ENCODE results near the gene ZNF25.
"Not testable (repeated sequence)": the region's sequence is repeated elsewhere in the genome, so short reads cannot be mapped to it uniquely, and the experiment has no call there.

ZNF25 gene

DNA sequence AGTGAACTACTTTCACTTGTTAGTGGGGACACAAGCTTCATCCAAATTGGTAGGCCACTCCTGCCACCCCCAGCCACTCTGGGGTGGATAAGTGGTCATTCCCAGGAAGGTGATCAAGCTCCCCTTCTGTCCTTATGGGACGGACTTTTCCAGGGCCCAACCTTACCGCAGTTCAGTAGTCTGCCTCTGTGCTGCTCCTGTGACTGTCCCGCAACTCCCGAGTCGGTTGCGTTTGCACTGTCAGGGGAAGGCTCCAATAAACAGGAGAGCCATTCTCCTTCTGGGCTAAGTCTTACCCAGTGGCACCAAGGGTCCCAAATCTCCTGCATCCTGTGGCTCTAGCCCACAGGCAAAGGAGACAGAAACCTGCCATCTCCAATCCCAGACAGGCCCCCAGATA is 26.6 kb upstream of the ZNF25 start:
- no peak overlapping the region for H3K27ac ChIP-seq
- H3K4me1 ChIP-seq (ENCODE audit: low read depth, poor library complexity, severe bottlenecking), result no peaks in the 10 kb centered on the region
- H3K79me2 ChIP-seq (ENCODE audit: insufficient read depth, low read depth), result no peaks in the 10 kb centered on the region
- H3K36me3 ChIP-seq (ENCODE audit: insufficient read depth), result no peaks in the 10 kb centered on the region
- TF ChIP-seq, protein P1, sequence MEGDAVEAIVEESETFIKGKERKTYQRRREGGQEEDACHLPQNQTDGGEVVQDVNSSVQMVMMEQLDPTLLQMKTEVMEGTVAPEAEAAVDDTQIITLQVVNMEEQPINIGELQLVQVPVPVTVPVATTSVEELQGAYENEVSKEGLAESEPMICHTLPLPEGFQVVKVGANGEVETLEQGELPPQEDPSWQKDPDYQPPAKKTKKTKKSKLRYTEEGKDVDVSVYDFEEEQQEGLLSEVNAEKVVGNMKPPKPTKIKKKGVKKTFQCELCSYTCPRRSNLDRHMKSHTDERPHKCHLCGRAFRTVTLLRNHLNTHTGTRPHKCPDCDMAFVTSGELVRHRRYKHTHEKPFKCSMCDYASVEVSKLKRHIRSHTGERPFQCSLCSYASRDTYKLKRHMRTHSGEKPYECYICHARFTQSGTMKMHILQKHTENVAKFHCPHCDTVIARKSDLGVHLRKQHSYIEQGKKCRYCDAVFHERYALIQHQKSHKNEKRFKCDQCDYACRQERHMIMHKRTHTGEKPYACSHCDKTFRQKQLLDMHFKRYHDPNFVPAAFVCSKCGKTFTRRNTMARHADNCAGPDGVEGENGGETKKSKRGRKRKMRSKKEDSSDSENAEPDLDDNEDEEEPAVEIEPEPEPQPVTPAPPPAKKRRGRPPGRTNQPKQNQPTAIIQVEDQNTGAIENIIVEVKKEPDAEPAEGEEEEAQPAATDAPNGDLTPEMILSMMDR (conservative IDR thresholded peaks at IDR 0.05; ENCODE audit: low read depth, low read length), result no peak
- no peaks in the 10 kb centered on the region for H3K27me3 ChIP-seq (ENCODE audit: insufficient read depth, low read depth)
- H4K20me1 ChIP-seq (ENCODE audit: insufficient read depth), result no peaks in the 10 kb centered on the region
- no peak overlapping the region for H3K4me3 ChIP-seq (IDR thresholded peaks at IDR 0.05; ENCODE audit: insufficient read depth, low read depth, low read length)
- no peak overlapping the region for H3K4me2 ChIP-seq
- no peak overlapping the region for H2AFZ ChIP-seq (ENCODE audit: low read depth)
- H3K9ac ChIP-seq, result no peak overlapping the region

DNA sequence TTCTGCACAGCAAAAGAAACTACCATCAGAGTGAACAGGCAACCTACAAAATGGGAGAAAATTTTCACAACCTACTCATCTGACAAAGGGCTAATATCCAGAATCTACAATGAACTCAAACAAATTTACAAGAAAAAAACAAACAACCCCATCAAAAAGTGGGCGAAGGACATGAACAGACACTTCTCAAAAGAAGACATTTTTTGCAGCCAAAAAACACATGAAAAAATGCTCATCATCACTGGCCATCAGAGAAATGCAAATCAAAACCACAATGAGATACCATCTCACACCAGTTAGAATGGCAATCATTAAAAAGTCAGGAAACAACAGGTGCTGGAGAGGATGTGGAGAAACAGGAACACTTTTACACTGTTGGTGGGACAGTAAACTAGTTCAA is 24.0 kb upstream of the ZNF25 start:
- H3K4me3 ChIP-seq (IDR thresholded peaks at IDR 0.05; ENCODE audit: insufficient read depth, low read depth, low read length); H3K36me3 ChIP-seq (ENCODE audit: insufficient read depth); H3K4me1 ChIP-seq (ENCODE audit: low read depth, poor library complexity, severe bottlenecking); H4K20me1 ChIP-seq (ENCODE audit: insufficient read depth); H3K27me3 ChIP-seq (ENCODE audit: insufficient read depth, low read depth); H3K9ac ChIP-seq; H2AFZ ChIP-seq (ENCODE audit: low read depth); H3K79me2 ChIP-seq (ENCODE audit: insufficient read depth, low read depth); H3K27ac ChIP-seq; H3K4me2 ChIP-seq: not testable (repeated sequence)

DNA sequence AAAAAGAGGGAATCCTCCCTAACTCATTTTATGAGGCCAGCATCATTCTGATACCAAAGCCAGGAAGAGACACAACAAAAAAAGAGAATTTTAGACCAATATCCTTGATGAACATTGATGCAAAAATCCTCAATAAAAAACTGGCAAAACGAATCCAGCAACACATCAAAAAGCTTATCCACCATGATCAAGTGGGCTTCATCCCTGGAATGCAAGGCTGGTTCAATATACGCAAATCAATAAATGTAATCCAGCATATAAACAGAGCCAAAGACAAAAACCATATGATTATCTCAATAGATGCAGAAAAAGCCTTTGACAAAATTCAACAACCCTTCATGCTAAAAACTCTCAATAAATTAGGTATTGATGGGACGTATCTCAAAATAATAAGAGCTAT is 22.5 kb upstream of the ZNF25 start:
- H3K4me1 ChIP-seq (ENCODE audit: low read depth, poor library complexity, severe bottlenecking); H3K27me3 ChIP-seq (ENCODE audit: insufficient read depth, low read depth); H2AFZ ChIP-seq (ENCODE audit: low read depth); H3K36me3 ChIP-seq (ENCODE audit: insufficient read depth); H4K20me1 ChIP-seq (ENCODE audit: insufficient read depth); H3K27ac ChIP-seq; H3K9ac ChIP-seq; H3K79me2 ChIP-seq (ENCODE audit: insufficient read depth, low read depth); H3K4me2 ChIP-seq; H3K4me3 ChIP-seq (IDR thresholded peaks at IDR 0.05; ENCODE audit: insufficient read depth, low read depth, low read length): not testable (repeated sequence)

DNA sequence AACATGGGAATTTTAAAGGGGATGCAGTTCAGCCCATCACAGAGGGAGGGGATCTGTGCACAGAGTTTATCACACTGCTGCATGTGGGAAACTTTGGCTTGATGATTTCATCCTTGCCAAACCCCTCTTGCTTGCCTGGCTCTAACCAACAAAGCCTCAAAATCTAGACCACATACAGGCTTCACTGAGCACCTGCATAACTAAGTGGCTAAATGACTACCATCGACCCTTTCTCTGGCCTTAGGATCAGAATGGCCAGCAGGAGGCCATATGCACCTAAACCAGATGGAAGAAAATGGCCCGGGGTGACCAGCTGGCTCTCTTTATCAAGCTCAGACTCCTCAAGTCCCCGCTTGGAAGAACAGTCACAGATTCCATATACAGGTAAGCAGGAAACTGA is 15.6 kb upstream of the ZNF25 start:
- Histone ChIP-seq H3K27ac (no peak overlapping the region), H3K4me3 (IDR thresholded peaks at IDR 0.05; ENCODE audit: insufficient read depth, low read depth, low read length) (no peak overlapping the region)

DNA sequence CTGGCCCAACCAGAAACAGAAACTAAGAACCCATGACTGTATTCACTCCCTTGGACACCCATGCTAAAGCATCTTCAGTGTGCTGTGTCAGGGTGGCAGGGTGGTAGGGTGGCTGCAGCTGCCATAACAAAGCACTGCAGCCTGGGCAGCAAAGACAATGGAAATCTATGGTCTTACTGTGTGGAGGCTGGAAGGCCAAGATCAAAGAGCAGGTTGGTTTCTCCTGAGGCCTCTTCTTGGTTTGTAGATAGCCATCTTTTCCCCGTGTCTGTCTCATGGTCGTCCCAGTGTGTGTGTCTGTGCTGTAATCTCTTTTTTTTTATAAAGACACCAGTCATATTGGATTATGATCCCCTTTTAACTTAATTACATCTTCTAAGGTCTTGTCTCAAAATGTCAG is 15.2 kb upstream of the ZNF25 start:
- no peak overlapping the region for H2AFZ ChIP-seq (ENCODE audit: low read depth)
- H3K4me3 ChIP-seq (IDR thresholded peaks at IDR 0.05; ENCODE audit: insufficient read depth, low read depth, low read length), result no peak overlapping the region
- H3K27me3 ChIP-seq (ENCODE audit: insufficient read depth, low read depth), result no peaks in the 10 kb centered on the region
- no peak overlapping the region for H3K27ac ChIP-seq
- H3K4me1 ChIP-seq (ENCODE audit: low read depth, poor library complexity, severe bottlenecking), result no peaks in the 10 kb centered on the region
- TF ChIP-seq, protein P1 (conservative IDR thresholded peaks at IDR 0.05; ENCODE audit: low read depth, low read length), result no peak
- H4K20me1 ChIP-seq (ENCODE audit: insufficient read depth), result no peaks in the 10 kb centered on the region
- no peaks in the 10 kb centered on the region for H3K79me2 ChIP-seq (ENCODE audit: insufficient read depth, low read depth)
- no peak overlapping the region for H3K9ac ChIP-seq
- no peak overlapping the region for H3K4me2 ChIP-seq
- no peaks in the 10 kb centered on the region for H3K36me3 ChIP-seq (ENCODE audit: insufficient read depth)

More for the DNA sequence above, 15.6 kb upstream of the ZNF25 start:
- TF ChIP-seq, protein P1 (conservative IDR thresholded peaks at IDR 0.05; ENCODE audit: low read depth, low read length), result no peak
- no peak overlapping the region for H2AFZ ChIP-seq (ENCODE audit: low read depth)
- H3K36me3 ChIP-seq (ENCODE audit: insufficient read depth), result no peaks in the 10 kb centered on the region
- no peaks in the 10 kb centered on the region for H3K4me1 ChIP-seq (ENCODE audit: low read depth, poor library complexity, severe bottlenecking)
- H4K20me1 ChIP-seq (ENCODE audit: insufficient read depth), result no peaks in the 10 kb centered on the region
- no peaks in the 10 kb centered on the region for H3K79me2 ChIP-seq (ENCODE audit: insufficient read depth, low read depth)
- H3K9ac ChIP-seq, result no peak overlapping the region
- no peaks in the 10 kb centered on the region for H3K27me3 ChIP-seq (ENCODE audit: insufficient read depth, low read depth)
- no peak overlapping the region for H3K4me2 ChIP-seq
